HG03025 (cell line): ENCODE measurements around the gene STPG4.

Source experiments
- ATAC-seq: cut with Tn5 transposase; IDR thresholded peaks from one replicate; pipeline ENCODE4 v1.9.1; 2021; ENCODE audit warnings: mild to moderate bottlenecking, moderate library complexity; ENCODE audit not compliant: unreplicated experiment, low FRiP score

STPG4 gene

GRCh38 chr2:47074691-47075090 is 80.4 kb downstream of the STPG4 start:
- ATAC-seq = no peak

GRCh38 chr2:47073641-47074040 is 81.5 kb downstream of the STPG4 start:
- ATAC-seq = no peak

GRCh38 chr2:47073217-47073616 is 81.9 kb downstream of the STPG4 start:
- no peak for ATAC-seq

GRCh38 chr2:47072728-47073191 is 82.3 kb downstream of the STPG4 start:
- no peak for ATAC-seq

- no peak for ATAC-seq
These were observed 83.0 kb downstream of the STPG4 start for GRCh38 chr2:47072018-47072691.

- no peak for ATAC-seq
These were observed 83.9 kb downstream of the STPG4 start for GRCh38 chr2:47070920-47071824.

- no peak for ATAC-seq
These were observed 84.8 kb downstream of the STPG4 start for GRCh38 chr2:47070155-47070919.

GRCh38 chr2:47069628-47070154 is 85.4 kb downstream of the STPG4 start:
- no peak for ATAC-seq

GRCh38 chr2:47068981-47069627 is 86.0 kb downstream of the STPG4 start:
- no peak for ATAC-seq

- no peak for ATAC-seq
These were observed 87.2 kb downstream of the STPG4 start for GRCh38 chr2:47067788-47068407.

- no peak for ATAC-seq
These were observed 89.2 kb downstream of the STPG4 start for GRCh38 chr2:47065771-47066380.

- ATAC-seq = no peak
These were observed 89.8 kb downstream of the STPG4 start for GRCh38 chr2:47065343-47065742.

- no peak for ATAC-seq
These were observed 91.0 kb downstream of the STPG4 start for GRCh38 chr2:47064106-47064505.

GRCh38 chr2:47063538-47063930 is 91.6 kb downstream of the STPG4 start:
- ATAC-seq = no peak

GRCh38 chr2:47062681-47063537 is 92.2 kb downstream of the STPG4 start:
- no peak for ATAC-seq

- ATAC-seq = no peak
These were observed 93.0 kb downstream of the STPG4 start for GRCh38 chr2:47061944-47062678.

- no peak for ATAC-seq
These were observed 94.4 kb downstream of the STPG4 start for GRCh38 chr2:47060652-47061170.
